Osteoblast (primary cell): Measurements from ENCODE around the gene UBE2H. TPM values are rescaled to one million over a fixed set of nuclear protein-coding genes. Genes with fewer than 3 reads are reported as not detected.
"Not testable (repeated sequence)": the region's sequence is repeated elsewhere in the genome, so short reads cannot be mapped to it uniquely, and the experiment has no call there.

Source experiments
- DNase-seq: peaks from one replicate; pipeline ENCODE4 v3.0.0; 2011; ENCODE audit warnings: low spot score, mixed read lengths; ENCODE audit not compliant: insufficient read length; ENCODE audit errors: missing footprints
- H2AFZ ChIP-seq: 2 replicates; pipeline ENCODE4 v1.6.0; 2011; ENCODE audit warnings: mild to moderate bottlenecking, low read length
- H3K27ac ChIP-seq: 2 replicates; pipeline ENCODE4 v1.5.1; 2011; ENCODE audit warnings: mild to moderate bottlenecking, low read depth, low read length, moderate library complexity
- H3K27me3 ChIP-seq: 2 replicates; pipeline ENCODE4 v1.6.0; 2012; ENCODE audit warnings: mild to moderate bottlenecking, control low read depth, inconsistent platforms, low read length, moderate library complexity; ENCODE audit not compliant: insufficient read depth
- H3K36me3 ChIP-seq: 2 replicates; pipeline ENCODE4 v1.5.1; 2011; ENCODE audit warnings: mild to moderate bottlenecking, low read length, control low read depth, moderate library complexity; ENCODE audit not compliant: insufficient read depth
- H3K4me1 ChIP-seq: 2 replicates; pipeline ENCODE4 v1.5.1; 2011; ENCODE audit warnings: mild to moderate bottlenecking, low read length, control low read depth, moderate library complexity; ENCODE audit not compliant: insufficient read depth
- H3K4me2 ChIP-seq: 2 replicates; pipeline ENCODE4 v1.6.0; 2011; ENCODE audit warnings: mild to moderate bottlenecking, low read length; ENCODE audit not compliant: insufficient read depth
- H3K4me3 ChIP-seq: fragments of 200-600 bp; sonication (generic); 3 replicates; pipeline ENCODE4 v1.5.1; 2012; ENCODE audit warnings: mild to moderate bottlenecking, low read length, inconsistent platforms; ENCODE audit not compliant: insufficient read depth
- H3K79me2 ChIP-seq: 2 replicates; pipeline ENCODE4 v1.6.0; 2012; ENCODE audit warnings: mild to moderate bottlenecking, low read length, control low read depth, inconsistent platforms; ENCODE audit not compliant: insufficient read depth
- H3K9me3 ChIP-seq: 2 replicates; pipeline ENCODE4 v1.5.1; 2011; ENCODE audit warnings: low read depth, low read length, control low read depth
- H4K20me1 ChIP-seq: 2 replicates; pipeline ENCODE4 v1.6.0; 2012; ENCODE audit warnings: mild to moderate bottlenecking, low read length, control low read depth; ENCODE audit not compliant: insufficient read depth
- CTCF ChIP-seq: IDR thresholded peaks from 2 replicates; pipeline ENCODE4 v1.5.1; 2011; ENCODE audit warnings: mild to moderate bottlenecking, low read depth, low read length, moderate library complexity; ENCODE audit errors: extremely low read depth
- total RNA-seq: library from RNA; depleted of rRNA; stranded (reverse); fragments of >200 nt; gene quantifications from 2 replicates; pipeline ENCODE4 v1.2.3, GENCODE V29; 2012

The UBE2H gene
- total RNA-seq, 1 donor, result 61.2 TPM

GRCh38 chr7:129896568-129897382, 56.0 kb downstream of the UBE2H start:
- DNase-seq, result peak; percentile 45
- Histone ChIP-seq H2AFZ (no peak overlapping the region), H3K4me3 (no peak overlapping the region), H3K27me3 (no peaks in the 10 kb centered on the region), H3K27ac (peak overlapping the region; percentile 21), H3K4me1 (peaks cover 12% of the 10 kb centered on the region), H3K79me2 (peaks cover 50% of the 10 kb centered on the region), H3K4me2 (peak overlapping the region; percentile 4), H3K36me3 (peaks cover 8% of the 10 kb centered on the region), H3K9me3 (no peaks in the 10 kb centered on the region), H4K20me1 (peaks cover 59% of the 10 kb centered on the region)
- TF ChIP-seq CTCF, result no peak

GRCh38 chr7:129894184-129894583, 58.6 kb downstream of the UBE2H start:
- not testable (repeated sequence) for H3K27me3 ChIP-seq, H3K27ac ChIP-seq, H2AFZ ChIP-seq, H3K9me3 ChIP-seq, DNase-seq, H3K36me3 ChIP-seq, H3K4me2 ChIP-seq, H3K4me3 ChIP-seq
- H3K79me2 ChIP-seq, result peaks cover 56% of the 10 kb centered on the region
- H4K20me1 ChIP-seq, result peaks cover 55% of the 10 kb centered on the region
- peaks cover 12% of the 10 kb centered on the region for H3K4me1 ChIP-seq

GRCh38 chr7:129890090-129890489, 62.7 kb downstream of the UBE2H start:
- Histone ChIP-seq H3K9me3 (no peaks in the 10 kb centered on the region), H2AFZ (no peak overlapping the region), H4K20me1 (peaks cover 29% of the 10 kb centered on the region), H3K4me3 (no peak overlapping the region), H3K36me3 (peaks cover 2% of the 10 kb centered on the region), H3K79me2 (peaks cover 69% of the 10 kb centered on the region), H3K4me1 (peaks cover 11% of the 10 kb centered on the region), H3K4me2 (no peak overlapping the region), H3K27me3 (no peaks in the 10 kb centered on the region), H3K27ac (no peak overlapping the region)
- no peak for DNase-seq
- no peak for TF ChIP-seq CTCF

- no peak for TF ChIP-seq CTCF
- no peak overlapping the region for H3K4me2 ChIP-seq
These were observed 63.5 kb downstream of the UBE2H start for GRCh38 chr7:129889133-129889844.

More at GRCh38 chr7:129889133-129889844, 63.5 kb downstream of the UBE2H start:
- Histone ChIP-seq H2AFZ (no peak overlapping the region), H3K27me3 (no peaks in the 10 kb centered on the region), H3K27ac (no peak overlapping the region), H3K9me3 (no peaks in the 10 kb centered on the region), H3K79me2 (peaks cover 69% of the 10 kb centered on the region), H3K4me1 (peaks cover 11% of the 10 kb centered on the region), H4K20me1 (peaks cover 27% of the 10 kb centered on the region), H3K36me3 (no peaks in the 10 kb centered on the region), H3K4me3 (no peak overlapping the region)
- peak; percentile 41 for DNase-seq
